Neuron (in vitro differentiated cells): ENCODE data around the gene SVIL.

ENCODE experiments used
- H2AFZ ChIP-seq: one replicate; pipeline ENCODE4 v1.6.1; 2013; ENCODE audit warnings: low read depth, mild to moderate bottlenecking, inconsistent platforms, low read length, moderate library complexity
- H3K27me3 ChIP-seq: one replicate; pipeline ENCODE4 v1.6.1; 2013; ENCODE audit warnings: low read length; ENCODE audit not compliant: insufficient read depth
- H3K36me3 ChIP-seq: one replicate; pipeline ENCODE4 v1.6.1; 2013; ENCODE audit warnings: low read length; ENCODE audit not compliant: insufficient read depth
- H3K4me1 ChIP-seq: one replicate; pipeline ENCODE4 v1.6.1; 2013; ENCODE audit warnings: low read length; ENCODE audit not compliant: insufficient read depth
- H3K4me3 ChIP-seq: 2 replicates; pipeline ENCODE4 v1.5.1; 2013; ENCODE audit warnings: mild to moderate bottlenecking, low read length, moderate library complexity
- H3K9me3 ChIP-seq: one replicate; pipeline ENCODE4 v1.6.1; 2013; ENCODE audit warnings: low read length

The SVIL gene

DNA sequence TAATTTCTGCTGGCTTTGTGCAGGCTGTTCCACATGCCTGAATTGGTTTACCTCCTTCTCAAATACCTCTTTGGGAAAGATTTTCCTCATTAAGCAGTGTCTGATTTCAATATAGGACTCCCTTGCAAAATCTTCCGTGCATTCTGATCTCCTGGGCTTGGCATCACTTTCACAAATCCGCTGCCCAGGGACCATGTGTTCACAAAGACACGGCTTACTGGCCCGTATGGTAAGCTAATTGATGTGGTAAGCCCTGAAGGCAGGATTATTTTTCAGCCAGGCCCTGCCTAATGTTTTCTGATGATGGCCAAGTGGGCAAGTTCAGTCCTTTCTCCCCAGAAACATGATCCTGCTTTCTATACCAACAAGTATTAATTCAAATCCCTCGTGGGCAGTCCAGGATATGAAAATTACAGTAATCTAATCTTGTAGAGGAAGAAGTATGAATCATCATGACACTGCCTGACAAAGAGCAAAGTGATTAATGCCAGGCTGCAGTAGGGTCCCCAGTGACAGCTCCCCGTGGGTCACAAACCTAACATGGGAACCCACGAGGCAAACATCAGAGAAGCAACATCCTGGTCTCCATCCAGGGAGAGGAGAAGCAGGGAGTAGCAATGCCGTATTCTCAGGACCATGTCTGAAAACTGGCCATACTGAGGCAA, 11.6 kb upstream of the SVIL start:
- Histone ChIP-seq H3K4me3 (no peak overlapping the region), H3K4me1 (peaks cover 12% of the 10 kb centered on the region), H3K27me3 (no peaks in the 10 kb centered on the region), H3K9me3 (peaks cover 2% of the 10 kb centered on the region), H2AFZ (no peak overlapping the region), H3K36me3 (no peaks in the 10 kb centered on the region)

DNA sequence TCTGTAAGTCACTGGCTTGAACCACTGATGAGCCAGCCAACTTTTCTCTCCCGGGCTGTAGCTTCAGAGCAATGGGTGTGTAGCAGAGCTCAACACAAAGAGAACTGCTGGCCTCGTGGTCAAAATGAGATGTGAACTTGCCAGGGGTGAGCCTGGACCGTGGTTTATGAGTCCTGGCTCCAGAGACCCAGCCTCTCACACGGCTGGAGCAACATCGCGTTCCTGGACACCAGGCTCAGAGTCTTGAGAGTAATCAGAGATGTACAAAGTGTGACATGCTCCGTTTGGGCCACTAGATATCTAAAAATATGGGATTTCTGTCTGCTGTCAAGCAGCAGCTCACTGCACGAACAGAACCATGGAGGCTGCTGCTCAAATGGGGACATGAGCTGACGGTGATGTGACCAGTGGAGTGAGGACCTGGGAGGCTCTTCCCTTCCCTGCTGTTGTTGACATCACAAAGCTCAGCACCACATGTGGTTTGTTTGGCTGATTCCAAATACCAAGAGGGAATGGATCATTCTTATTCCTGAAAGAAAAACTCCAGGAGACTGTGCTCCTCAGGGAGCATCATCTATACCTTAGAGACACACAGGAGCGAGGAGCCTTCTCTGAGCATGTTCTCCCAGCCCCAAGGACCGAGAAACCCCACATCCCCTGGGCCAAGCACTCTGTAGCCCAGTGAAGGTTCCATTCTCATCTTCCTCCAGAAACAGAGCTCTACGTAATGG, 9.2 kb upstream of the SVIL start:
- Histone ChIP-seq H3K4me3 (no peak overlapping the region), H3K9me3 (peaks cover 2% of the 10 kb centered on the region)

DNA sequence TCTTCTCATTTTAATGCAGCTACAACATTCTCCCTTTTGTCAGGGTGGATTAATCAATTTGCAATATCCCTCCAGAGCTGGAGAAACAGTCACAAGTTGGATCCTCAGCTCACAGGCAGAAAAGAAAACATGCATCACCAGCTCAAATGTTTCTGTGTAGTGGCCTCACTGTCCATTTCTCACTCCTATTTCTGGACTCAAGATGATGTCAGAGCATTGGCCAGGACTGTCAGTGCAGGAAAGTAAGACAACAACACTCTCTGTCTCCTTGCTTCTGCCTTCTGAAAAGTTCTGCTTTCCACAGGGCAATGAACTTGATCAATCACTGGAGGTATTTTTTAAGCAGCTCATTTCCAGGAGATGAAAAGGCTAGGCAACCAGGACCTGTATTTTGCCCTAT, 8.2 kb upstream of the SVIL start:
- H3K9me3 ChIP-seq: peaks cover 2% of the 10 kb centered on the region
- no peak overlapping the region for H2AFZ ChIP-seq
- no peaks in the 10 kb centered on the region for H3K27me3 ChIP-seq
- no peak overlapping the region for H3K4me3 ChIP-seq
- H3K4me1 ChIP-seq: peaks cover 2% of the 10 kb centered on the region
- H3K36me3 ChIP-seq: no peaks in the 10 kb centered on the region

More for the DNA sequence above, 9.2 kb upstream of the SVIL start:
- Histone ChIP-seq H2AFZ (no peak overlapping the region), H3K36me3 (no peaks in the 10 kb centered on the region), H3K4me1 (peaks cover 11% of the 10 kb centered on the region), H3K27me3 (no peaks in the 10 kb centered on the region)

DNA sequence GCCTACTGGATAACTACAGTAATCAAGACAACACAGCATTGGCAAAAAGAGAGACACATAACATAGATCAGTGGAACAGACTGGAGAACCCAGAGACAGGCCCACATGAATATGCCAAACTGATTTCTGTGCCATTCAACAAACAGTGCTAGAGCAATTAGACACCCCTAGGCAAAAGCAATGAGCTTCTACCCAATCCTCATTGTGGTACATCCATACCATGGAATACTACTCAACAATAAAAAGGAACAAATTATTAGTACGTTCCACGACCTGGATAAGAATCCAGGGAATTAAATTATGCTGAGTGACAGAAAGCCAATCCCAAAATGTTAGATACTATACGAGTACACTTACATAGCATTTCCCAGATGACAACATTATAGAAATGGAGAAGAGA, 2.8 kb upstream of the SVIL start:
- H3K9me3 ChIP-seq: peaks cover 3% of the 10 kb centered on the region
- H3K36me3 ChIP-seq: no peaks in the 10 kb centered on the region
- H2AFZ ChIP-seq: no peak overlapping the region
- H3K27me3 ChIP-seq: no peaks in the 10 kb centered on the region
- peaks cover 12% of the 10 kb centered on the region for H3K4me1 ChIP-seq
- H3K4me3 ChIP-seq: no peak overlapping the region

DNA sequence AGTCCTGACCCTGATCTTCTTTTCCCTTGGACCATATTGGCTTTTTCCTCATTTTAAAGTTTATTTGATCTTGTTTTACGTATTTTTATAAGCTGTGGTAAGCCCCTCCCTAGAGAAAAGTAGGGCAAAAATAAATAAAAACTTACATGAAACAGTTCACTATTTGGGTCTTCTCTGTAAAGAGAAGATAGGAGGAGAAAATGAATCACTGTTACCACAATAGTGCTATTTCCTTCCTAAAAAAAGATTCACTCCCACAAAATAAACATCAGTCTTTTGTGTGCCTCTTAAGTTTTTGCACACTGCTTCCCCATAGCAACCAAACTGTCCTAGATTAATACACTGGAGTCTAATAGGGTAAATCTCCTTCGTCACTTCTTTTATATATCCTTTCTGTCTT, 1.4 kb upstream of the SVIL start:
- Histone ChIP-seq H3K27me3 (no peaks in the 10 kb centered on the region), H3K4me1 (peaks cover 12% of the 10 kb centered on the region), H3K36me3 (no peaks in the 10 kb centered on the region), H3K9me3 (peaks cover 3% of the 10 kb centered on the region), H3K4me3 (no peak overlapping the region), H2AFZ (no peak overlapping the region)

DNA sequence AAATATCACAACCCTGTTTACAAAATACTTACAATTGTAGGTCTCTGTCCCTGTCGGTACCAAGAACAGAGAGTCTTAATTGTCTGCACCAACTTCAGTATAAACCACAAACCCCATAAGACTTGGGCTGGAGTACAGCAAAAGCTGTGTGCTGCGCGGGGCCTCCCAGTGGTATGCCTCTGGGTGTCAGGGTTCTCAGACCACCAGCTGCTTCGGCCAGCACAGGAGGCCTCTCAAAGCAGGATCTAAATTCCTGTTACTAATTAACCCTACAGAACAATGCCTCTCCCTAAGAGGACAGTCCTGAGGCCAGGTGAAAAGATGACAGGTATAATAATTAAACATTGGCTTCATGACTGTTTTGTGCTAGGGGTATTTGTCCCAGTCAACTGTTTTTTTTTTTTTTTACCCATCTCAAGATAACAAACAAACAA, 957 bp upstream of the SVIL start:
- peaks cover 12% of the 10 kb centered on the region for H3K4me1 ChIP-seq
- no peaks in the 10 kb centered on the region for H3K27me3 ChIP-seq
- H3K36me3 ChIP-seq: no peaks in the 10 kb centered on the region
- peaks cover 3% of the 10 kb centered on the region for H3K9me3 ChIP-seq
- H3K4me3 ChIP-seq: no peak overlapping the region
- no peak overlapping the region for H2AFZ ChIP-seq

DNA sequence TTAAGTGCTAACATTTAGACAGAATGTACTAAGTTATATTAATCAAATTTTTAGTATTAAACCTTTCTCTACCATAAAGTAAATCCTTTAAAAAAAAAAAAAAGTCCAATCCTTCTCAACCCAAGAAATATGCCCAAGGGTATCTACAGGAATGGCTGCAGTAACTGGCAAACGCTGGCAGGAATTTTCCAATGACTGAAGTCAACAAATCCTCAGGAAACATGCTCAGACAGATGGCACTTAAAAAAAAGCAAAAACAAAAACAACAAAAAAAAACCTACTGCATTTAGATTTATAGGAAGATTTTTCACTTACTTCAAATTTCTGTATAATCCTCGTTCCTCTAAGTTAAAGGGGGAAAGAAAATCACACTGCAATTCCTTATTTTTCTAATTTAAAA, 666 bp downstream of the SVIL start:
- Histone ChIP-seq H2AFZ (no peak overlapping the region), H3K36me3 (no peaks in the 10 kb centered on the region), H3K27me3 (no peaks in the 10 kb centered on the region), H3K9me3 (peaks cover 3% of the 10 kb centered on the region), H3K4me1 (peaks cover 12% of the 10 kb centered on the region), H3K4me3 (no peak overlapping the region)

DNA sequence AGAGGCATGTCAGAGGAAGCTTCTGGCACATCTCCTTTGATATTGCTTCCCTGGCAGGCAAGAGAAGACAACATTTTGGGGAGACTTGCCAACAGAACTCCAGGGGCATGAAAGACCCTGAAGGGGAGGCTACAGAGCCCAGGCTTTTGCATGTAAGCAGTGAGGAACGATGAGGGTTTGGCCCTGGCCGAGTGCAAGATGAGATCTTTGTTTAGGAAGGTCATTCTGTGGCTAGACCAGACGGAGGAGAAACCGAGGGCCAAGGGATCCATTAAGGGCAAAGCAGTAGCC, 3.8 kb downstream of the SVIL start:
- Histone ChIP-seq H2AFZ (no peak overlapping the region), H3K36me3 (no peaks in the 10 kb centered on the region), H3K27me3 (no peaks in the 10 kb centered on the region), H3K4me1 (peaks cover 12% of the 10 kb centered on the region), H3K9me3 (no peaks in the 10 kb centered on the region), H3K4me3 (no peak overlapping the region)

DNA sequence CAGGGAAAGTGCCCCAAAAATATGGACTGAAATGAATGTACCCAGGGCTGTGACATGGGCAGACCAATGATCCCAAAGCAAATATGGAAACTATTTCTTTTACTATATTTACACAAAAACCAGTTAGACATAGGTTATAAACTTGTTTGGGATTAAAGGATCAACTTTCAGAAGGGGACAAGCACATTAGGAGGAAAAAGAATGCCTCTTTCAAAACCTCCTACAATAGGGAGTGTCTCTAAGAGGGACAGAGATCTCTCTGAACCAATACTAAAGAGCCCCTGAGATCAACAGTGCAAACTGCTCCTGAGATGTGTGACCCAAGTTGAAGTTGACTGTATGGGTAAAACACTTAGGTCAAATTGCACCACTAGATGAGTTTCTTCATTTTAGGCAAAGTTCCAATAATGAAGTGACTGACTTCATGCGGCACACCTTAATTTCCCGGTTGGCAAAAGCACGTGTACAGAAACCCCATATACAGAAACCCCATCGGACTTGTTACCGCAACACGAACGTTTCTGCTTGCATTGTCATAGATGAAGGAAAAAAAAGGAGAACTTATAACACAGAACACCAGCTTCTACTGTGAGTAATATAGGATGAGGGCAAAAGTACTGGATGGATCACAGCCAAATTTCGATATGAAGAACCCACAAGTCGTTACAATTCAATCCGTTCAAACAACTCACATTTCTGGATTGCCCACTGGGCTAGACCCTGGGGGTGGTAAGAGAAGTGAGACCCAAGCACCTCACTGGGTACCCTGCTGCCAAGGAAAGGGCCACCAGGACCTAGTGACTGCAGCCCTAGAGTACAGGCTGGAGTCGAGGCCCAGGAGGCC, 4.3 kb downstream of the SVIL start:
- no peaks in the 10 kb centered on the region for H3K9me3 ChIP-seq
- H2AFZ ChIP-seq: no peak overlapping the region
- H3K27me3 ChIP-seq: no peaks in the 10 kb centered on the region
- no peak overlapping the region for H3K4me3 ChIP-seq
- no peaks in the 10 kb centered on the region for H3K36me3 ChIP-seq
- peaks cover 8% of the 10 kb centered on the region for H3K4me1 ChIP-seq

DNA sequence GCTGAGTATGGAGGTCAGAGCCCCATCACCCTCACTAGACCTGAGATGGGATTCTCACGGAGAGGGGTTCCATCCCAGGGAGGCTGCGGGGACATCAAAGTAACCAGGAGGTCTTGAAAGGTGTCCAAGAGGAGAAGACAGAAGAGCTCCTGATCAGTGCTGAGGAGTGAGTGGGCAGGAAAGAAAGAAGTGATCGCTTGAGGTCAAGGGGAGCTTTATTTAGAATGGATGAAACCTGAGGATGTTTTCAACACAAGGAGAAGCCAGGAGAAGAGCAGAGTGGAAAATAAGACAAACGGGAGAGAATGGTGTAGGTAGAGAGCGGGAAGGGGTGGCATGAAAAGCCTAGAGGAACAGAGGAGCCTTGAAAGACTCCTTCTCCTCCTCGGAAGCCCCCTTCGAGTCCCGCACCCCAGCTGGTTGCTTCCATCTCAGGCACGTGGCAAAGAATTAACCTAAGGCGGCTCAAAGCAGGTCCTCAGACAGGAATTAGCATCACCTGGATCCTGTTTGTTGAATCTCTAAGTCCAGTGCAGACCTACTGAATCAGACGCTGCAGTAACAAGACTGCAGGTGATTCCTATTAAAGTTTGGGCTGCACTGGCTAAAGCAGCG, 5.8 kb downstream of the SVIL start:
- no peaks in the 10 kb centered on the region for H3K27me3 ChIP-seq
- no peak overlapping the region for H3K4me3 ChIP-seq
- no peaks in the 10 kb centered on the region for H3K4me1 ChIP-seq
- H2AFZ ChIP-seq: no peak overlapping the region
- no peaks in the 10 kb centered on the region for H3K36me3 ChIP-seq
- no peaks in the 10 kb centered on the region for H3K9me3 ChIP-seq

DNA sequence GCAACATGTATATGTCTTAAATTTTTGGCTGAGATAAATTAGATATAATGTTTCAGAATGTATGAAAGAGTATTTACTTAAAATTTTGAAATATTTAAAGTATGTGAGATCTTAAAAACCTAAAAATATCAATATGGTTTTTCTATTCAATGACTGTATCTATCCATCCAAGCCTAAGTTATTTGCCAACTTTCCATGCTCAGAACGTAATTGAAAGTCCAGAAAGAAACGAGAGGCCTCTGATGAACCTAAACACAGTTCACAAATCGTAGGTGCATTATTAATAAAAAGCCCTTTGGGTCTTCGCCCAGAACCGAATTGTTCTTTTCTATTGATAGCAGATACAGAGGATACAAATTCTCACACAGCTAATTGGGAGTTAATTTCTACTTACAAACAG, 6.5 kb downstream of the SVIL start:
- H3K27me3 ChIP-seq: no peaks in the 10 kb centered on the region
- no peak overlapping the region for H2AFZ ChIP-seq
- H3K4me3 ChIP-seq: no peak overlapping the region
- no peaks in the 10 kb centered on the region for H3K4me1 ChIP-seq
- no peaks in the 10 kb centered on the region for H3K36me3 ChIP-seq
- H3K9me3 ChIP-seq: no peaks in the 10 kb centered on the region

DNA sequence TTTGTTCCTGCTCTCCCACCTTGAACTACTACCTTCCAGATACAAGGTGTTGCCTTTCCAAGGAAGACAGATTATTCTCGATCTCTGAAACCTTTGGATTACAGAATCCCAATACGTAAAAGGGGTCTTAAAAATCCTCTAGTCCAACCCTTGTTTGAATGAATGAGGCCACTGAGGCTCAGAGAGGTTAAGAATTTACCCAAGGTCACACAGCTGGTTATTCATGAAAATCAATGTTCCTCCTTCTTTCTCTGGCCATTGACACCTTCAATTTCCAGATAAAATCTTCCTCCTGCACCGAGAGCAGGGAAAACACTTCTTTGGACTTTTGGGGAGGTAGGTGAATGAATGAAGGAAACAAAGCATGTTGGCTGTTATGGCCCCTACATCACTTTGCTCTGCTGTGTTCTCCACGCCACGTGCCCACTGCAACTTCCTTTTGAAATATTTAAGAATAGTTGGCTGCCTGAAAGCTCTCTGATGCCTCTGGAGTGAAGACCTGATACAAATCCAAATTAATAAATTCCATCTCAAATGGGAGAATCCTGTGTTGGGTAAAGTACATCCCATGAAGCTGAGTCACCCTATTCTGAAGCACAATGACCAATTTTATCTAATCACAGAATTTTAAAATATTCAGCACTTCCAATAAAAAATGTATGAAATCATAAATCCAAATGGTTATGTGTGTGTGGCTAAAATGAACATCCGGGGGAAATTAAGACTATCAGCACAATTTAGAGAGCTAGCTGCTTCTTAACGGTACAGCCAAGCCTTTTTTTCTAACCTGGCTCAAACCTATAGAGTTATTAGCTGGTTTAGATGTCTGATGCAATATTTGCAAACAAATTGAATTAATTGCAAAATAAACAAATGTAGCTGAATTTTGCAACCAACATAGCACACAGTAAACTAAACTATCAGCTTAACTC, 7.3 kb downstream of the SVIL start:
- no peaks in the 10 kb centered on the region for H3K4me1 ChIP-seq
- no peaks in the 10 kb centered on the region for H3K9me3 ChIP-seq
- H2AFZ ChIP-seq: no peak overlapping the region
- no peak overlapping the region for H3K4me3 ChIP-seq
- no peaks in the 10 kb centered on the region for H3K36me3 ChIP-seq
- no peaks in the 10 kb centered on the region for H3K27me3 ChIP-seq
